Astrocyte (in vitro differentiated cells and primary cell): ENCODE data around the gene NAV2.

Experiments used
- EZH2 ChIP-seq: IDR thresholded peaks from 2 replicates; pipeline ENCODE4 v1.6.1; 2012; ENCODE audit warnings: mild to moderate bottlenecking, low read length, inconsistent platforms; ENCODE audit not compliant: insufficient read depth
- TF ChIP-seq, protein P1 (sequence below): IDR thresholded peaks from 2 replicates; pipeline ENCODE4 v1.5.1; 2011; ENCODE audit warnings: low read depth, mild to moderate bottlenecking, inconsistent platforms, low read length, moderate library complexity; ENCODE audit not compliant: insufficient read depth

GRCh38 chr11:20047006-20047768, 334.6 kb downstream of the NAV2 start:
- TF ChIP-seq, protein P1, sequence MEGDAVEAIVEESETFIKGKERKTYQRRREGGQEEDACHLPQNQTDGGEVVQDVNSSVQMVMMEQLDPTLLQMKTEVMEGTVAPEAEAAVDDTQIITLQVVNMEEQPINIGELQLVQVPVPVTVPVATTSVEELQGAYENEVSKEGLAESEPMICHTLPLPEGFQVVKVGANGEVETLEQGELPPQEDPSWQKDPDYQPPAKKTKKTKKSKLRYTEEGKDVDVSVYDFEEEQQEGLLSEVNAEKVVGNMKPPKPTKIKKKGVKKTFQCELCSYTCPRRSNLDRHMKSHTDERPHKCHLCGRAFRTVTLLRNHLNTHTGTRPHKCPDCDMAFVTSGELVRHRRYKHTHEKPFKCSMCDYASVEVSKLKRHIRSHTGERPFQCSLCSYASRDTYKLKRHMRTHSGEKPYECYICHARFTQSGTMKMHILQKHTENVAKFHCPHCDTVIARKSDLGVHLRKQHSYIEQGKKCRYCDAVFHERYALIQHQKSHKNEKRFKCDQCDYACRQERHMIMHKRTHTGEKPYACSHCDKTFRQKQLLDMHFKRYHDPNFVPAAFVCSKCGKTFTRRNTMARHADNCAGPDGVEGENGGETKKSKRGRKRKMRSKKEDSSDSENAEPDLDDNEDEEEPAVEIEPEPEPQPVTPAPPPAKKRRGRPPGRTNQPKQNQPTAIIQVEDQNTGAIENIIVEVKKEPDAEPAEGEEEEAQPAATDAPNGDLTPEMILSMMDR = no peak
- no peak for TF ChIP-seq EZH2
